GM23338 (cell line): Measurements from ENCODE around the gene GAPVD1. TPM values are rescaled to one million over a fixed set of nuclear protein-coding genes. Genes with fewer than 3 reads are reported as not detected.

Experiments
- ATAC-seq: fragments of 200-7000 bp; cut with Tn5 transposase; 3 replicates; pipeline ENCODE4 v1.9.1; 2020
- DNase-seq: peaks from one replicate; pipeline ENCODE4 v3.0.0-alpha.2; 2015; ENCODE audit warnings: low spot score
- H2AFZ ChIP-seq: fragments of 200-600 bp; sonication (generic); 2 replicates; pipeline ENCODE4 v1.8.0; 2016; ENCODE audit warnings: antibody characterized with exemption, mild to moderate bottlenecking, moderate library complexity
- H3F3A ChIP-seq: fragments of 200-600 bp; sonication (generic); replicated peaks from 2 replicates; pipeline ENCODE4 v1.8.0; 2017; ENCODE audit warnings: antibody characterized with exemption, mixed run types, low read depth
- H3K27ac ChIP-seq: fragments of 200-600 bp; sonication (generic); 2 replicates; pipeline ENCODE4 v1.6.1; 2016; ENCODE audit warnings: low read depth
- H3K27me3 ChIP-seq: fragments of 200-600 bp; sonication (generic); 2 replicates; pipeline ENCODE4 v1.8.0; 2016; ENCODE audit warnings: mild to moderate bottlenecking, mixed run types, moderate library complexity; ENCODE audit not compliant: insufficient read depth
- H3K36me3 ChIP-seq: fragments of 200-600 bp; sonication (generic); 2 replicates; pipeline ENCODE4 v1.8.0; 2016; ENCODE audit warnings: mild to moderate bottlenecking; ENCODE audit not compliant: insufficient read depth
- H3K4me1 ChIP-seq: fragments of 200-600 bp; sonication (generic); 2 replicates; pipeline ENCODE4 v1.8.0; 2016; ENCODE audit warnings: mild to moderate bottlenecking, moderate library complexity; ENCODE audit not compliant: insufficient read depth
- H3K4me2 ChIP-seq: fragments of 200-600 bp; sonication (generic); 2 replicates; pipeline ENCODE4 v1.7.1; 2017; ENCODE audit warnings: mixed run types
- H3K4me3 ChIP-seq: fragments of 200-600 bp; sonication (generic); 2 replicates; pipeline ENCODE4 v1.6.1; 2016; ENCODE audit warnings: mixed run types
- H3K79me2 ChIP-seq: fragments of 200-600 bp; sonication (generic); replicated peaks from 2 replicates; pipeline ENCODE4 v1.8.0; 2017; ENCODE audit warnings: mild to moderate bottlenecking; ENCODE audit not compliant: insufficient read depth
- H3K9me2 ChIP-seq: fragments of 200-600 bp; sonication (generic); 2 replicates; pipeline ENCODE4 v1.8.0; 2017; ENCODE audit not compliant: insufficient read depth
- H4K20me1 ChIP-seq: fragments of 200-600 bp; sonication (generic); replicated peaks from 2 replicates; pipeline ENCODE4 v1.8.0; 2017; ENCODE audit warnings: mild to moderate bottlenecking; ENCODE audit not compliant: insufficient read depth
- H3K27ac Mint-ChIP-seq: 2 replicates; pipeline ENCODE4 v1.8.0; 2020; ENCODE audit warnings: inconsistent platforms, mild to moderate bottlenecking, moderate library complexity, mixed read lengths
- H3K27me3 Mint-ChIP-seq: 3 replicates; pipeline ENCODE4 v1.8.0; 2022; ENCODE audit warnings: low read depth, mild to moderate bottlenecking, moderate library complexity, mixed read lengths, inconsistent platforms; ENCODE audit not compliant: insufficient read depth, poor library complexity
- H3K36me3 Mint-ChIP-seq: 3 replicates; pipeline ENCODE4 v1.8.0; 2021; ENCODE audit warnings: low read depth, mild to moderate bottlenecking, inconsistent platforms, moderate library complexity, mixed read lengths
- H3K4me1 Mint-ChIP-seq: 3 replicates; pipeline ENCODE4 v1.8.0; 2020; ENCODE audit warnings: mild to moderate bottlenecking, inconsistent platforms, mixed read lengths
- H3K4me3 Mint-ChIP-seq: 3 replicates; pipeline ENCODE4 v1.8.0; 2021; ENCODE audit warnings: moderate library complexity, mild to moderate bottlenecking, inconsistent platforms, mixed read lengths
- H3K9me3 Mint-ChIP-seq: 3 replicates; pipeline ENCODE4 v1.8.0; 2020; ENCODE audit warnings: moderate library complexity, mild to moderate bottlenecking, inconsistent platforms, mixed read lengths
- CREB1 ChIP-seq: fragments of 250-450 bp; sonication (Bioruptor Pico); IDR thresholded peaks from 2 replicates; pipeline ENCODE4 v1.5.0; 2020; ENCODE audit warnings: low read depth, mild to moderate bottlenecking, moderate library complexity
- EZH2 ChIP-seq: fragments of 200-600 bp; sonication (generic); IDR thresholded peaks from one replicate; pipeline ENCODE4 v1.8.0; 2017; ENCODE audit warnings: antibody characterized with exemption, mild to moderate bottlenecking, low read depth; ENCODE audit not compliant: unreplicated experiment
- EZH2phosphoT487 ChIP-seq: fragments of 200-600 bp; sonication (generic); IDR thresholded peaks from one replicate; pipeline ENCODE4 v1.8.1; 2018; ENCODE audit warnings: antibody characterized with exemption; ENCODE audit not compliant: unreplicated experiment
- JUNB ChIP-seq: IDR thresholded peaks from one replicate; pipeline ENCODE4 v1.6.1; 2016; ENCODE audit warnings: antibody characterized with exemption; ENCODE audit not compliant: unreplicated experiment
- NANOG ChIP-seq: IDR thresholded peaks from 2 replicates; pipeline ENCODE4 v1.6.1; 2016; ENCODE audit warnings: antibody characterized with exemption, borderline replicate concordance
- POLR2AphosphoS5 ChIP-seq: IDR thresholded peaks from 2 replicates; pipeline ENCODE4 v1.6.1; 2016; ENCODE audit warnings: antibody characterized with exemption, low read depth
- REST ChIP-seq: IDR thresholded peaks from one replicate; pipeline ENCODE4 v1.6.1; 2018; ENCODE audit warnings: antibody characterized with exemption; ENCODE audit not compliant: unreplicated experiment
- STAT1 ChIP-seq: IDR thresholded peaks from one replicate; pipeline ENCODE4 v1.6.1; 2016; ENCODE audit warnings: antibody characterized with exemption; ENCODE audit not compliant: unreplicated experiment
- ZNF114 ChIP-seq: fragments of 250-450 bp; sonication (Bioruptor Pico); IDR thresholded peaks from 2 replicates; pipeline ENCODE4 v1.5.0; 2020; ENCODE audit warnings: mild to moderate bottlenecking, moderate library complexity
- ZNF331 ChIP-seq: fragments of 250-450 bp; sonication (Bioruptor Pico); IDR thresholded peaks from 2 replicates; pipeline ENCODE4 v1.5.0; 2020; ENCODE audit warnings: low read depth, mild to moderate bottlenecking, moderate library complexity
- polyA plus RNA-seq: library from polyadenylated mRNA; unstranded; fragments of >200 nt; fragmentation: Nextera tagmentation; extraction: Ambion mirVana; gene quantifications from 2 replicates; pipeline ENCODE4 v1.2.1, GENCODE V29; 2016
- total RNA-seq: library from RNA; depleted of rRNA; stranded (reverse); fragments of >200 nt; shearing (Covaris generic); gene quantifications from 2 replicates; pipeline ENCODE4 v1.2.3, GENCODE V29; 2014
- TF ChIP-seq, protein P1 (sequence below): fragments of 250-450 bp; sonication (Bioruptor Pico); IDR thresholded peaks from 2 replicates; pipeline ENCODE4 v1.5.0; 2020; ENCODE audit warnings: mild to moderate bottlenecking, moderate library complexity
- TF ChIP-seq, protein P2 (sequence below): IDR thresholded peaks from 2 replicates; pipeline ENCODE4 v1.6.1; 2016; ENCODE audit warnings: antibody characterized with exemption
- TF ChIP-seq, protein P3 (sequence below), 2 experiments: fragments of 200-600 bp in 1 of 2; sonication (generic) in 1 of 2; conservative IDR thresholded peaks; 2 replicates each; pipeline versions ENCODE4 v1.5.1 to v1.6.1; 2016 to 2017; ENCODE audit warnings: antibody characterized with exemption in 2 of 2, low read depth in 2 of 2, mild to moderate bottlenecking in 2 of 2, moderate library complexity in 1 of 2

The GAPVD1 gene
- total and polyA plus RNA-seq, 2 experiments from 2014 or later = 19.2 to 34.6 TPM

- Histone ChIP-seq H3K36me3 (no peaks in the 10 kb centered on the region), H2AFZ (no peak overlapping the region), H3K27me3 (peaks cover 15% of the 10 kb centered on the region; the same call in 1 of the 2 replicates), H3K9me2 (no peaks in the 10 kb centered on the region), H3K4me2 (no peak overlapping the region), H3F3A (no peaks in the 10 kb centered on the region), H3K4me1 (no peaks in the 10 kb centered on the region), H3K4me3 (no peak overlapping the region), H3K27ac (no peak overlapping the region), H4K20me1 (no peaks in the 10 kb centered on the region), H3K79me2 (no peaks in the 10 kb centered on the region)
- ATAC-seq (no peak), DNase-seq (no peak)
- H3K36me3 Mint-ChIP-seq = no peaks in the 10 kb centered on the region
- H3K27ac Mint-ChIP-seq = no peak overlapping the region
- no peak overlapping the region for H3K4me3 Mint-ChIP-seq
- peaks cover 12% of the 10 kb centered on the region for H3K27me3 Mint-ChIP-seq
- peaks cover 12% of the 10 kb centered on the region for H3K4me1 Mint-ChIP-seq
- H3K9me3 Mint-ChIP-seq = no peaks in the 10 kb centered on the region
- no peak for TF ChIP-seq JUNB
- TF ChIP-seq STAT1 = no peak
- TF ChIP-seq EZH2 = no peak
- no peak for TF ChIP-seq POLR2AphosphoS5
- TF ChIP-seq, protein P1, sequence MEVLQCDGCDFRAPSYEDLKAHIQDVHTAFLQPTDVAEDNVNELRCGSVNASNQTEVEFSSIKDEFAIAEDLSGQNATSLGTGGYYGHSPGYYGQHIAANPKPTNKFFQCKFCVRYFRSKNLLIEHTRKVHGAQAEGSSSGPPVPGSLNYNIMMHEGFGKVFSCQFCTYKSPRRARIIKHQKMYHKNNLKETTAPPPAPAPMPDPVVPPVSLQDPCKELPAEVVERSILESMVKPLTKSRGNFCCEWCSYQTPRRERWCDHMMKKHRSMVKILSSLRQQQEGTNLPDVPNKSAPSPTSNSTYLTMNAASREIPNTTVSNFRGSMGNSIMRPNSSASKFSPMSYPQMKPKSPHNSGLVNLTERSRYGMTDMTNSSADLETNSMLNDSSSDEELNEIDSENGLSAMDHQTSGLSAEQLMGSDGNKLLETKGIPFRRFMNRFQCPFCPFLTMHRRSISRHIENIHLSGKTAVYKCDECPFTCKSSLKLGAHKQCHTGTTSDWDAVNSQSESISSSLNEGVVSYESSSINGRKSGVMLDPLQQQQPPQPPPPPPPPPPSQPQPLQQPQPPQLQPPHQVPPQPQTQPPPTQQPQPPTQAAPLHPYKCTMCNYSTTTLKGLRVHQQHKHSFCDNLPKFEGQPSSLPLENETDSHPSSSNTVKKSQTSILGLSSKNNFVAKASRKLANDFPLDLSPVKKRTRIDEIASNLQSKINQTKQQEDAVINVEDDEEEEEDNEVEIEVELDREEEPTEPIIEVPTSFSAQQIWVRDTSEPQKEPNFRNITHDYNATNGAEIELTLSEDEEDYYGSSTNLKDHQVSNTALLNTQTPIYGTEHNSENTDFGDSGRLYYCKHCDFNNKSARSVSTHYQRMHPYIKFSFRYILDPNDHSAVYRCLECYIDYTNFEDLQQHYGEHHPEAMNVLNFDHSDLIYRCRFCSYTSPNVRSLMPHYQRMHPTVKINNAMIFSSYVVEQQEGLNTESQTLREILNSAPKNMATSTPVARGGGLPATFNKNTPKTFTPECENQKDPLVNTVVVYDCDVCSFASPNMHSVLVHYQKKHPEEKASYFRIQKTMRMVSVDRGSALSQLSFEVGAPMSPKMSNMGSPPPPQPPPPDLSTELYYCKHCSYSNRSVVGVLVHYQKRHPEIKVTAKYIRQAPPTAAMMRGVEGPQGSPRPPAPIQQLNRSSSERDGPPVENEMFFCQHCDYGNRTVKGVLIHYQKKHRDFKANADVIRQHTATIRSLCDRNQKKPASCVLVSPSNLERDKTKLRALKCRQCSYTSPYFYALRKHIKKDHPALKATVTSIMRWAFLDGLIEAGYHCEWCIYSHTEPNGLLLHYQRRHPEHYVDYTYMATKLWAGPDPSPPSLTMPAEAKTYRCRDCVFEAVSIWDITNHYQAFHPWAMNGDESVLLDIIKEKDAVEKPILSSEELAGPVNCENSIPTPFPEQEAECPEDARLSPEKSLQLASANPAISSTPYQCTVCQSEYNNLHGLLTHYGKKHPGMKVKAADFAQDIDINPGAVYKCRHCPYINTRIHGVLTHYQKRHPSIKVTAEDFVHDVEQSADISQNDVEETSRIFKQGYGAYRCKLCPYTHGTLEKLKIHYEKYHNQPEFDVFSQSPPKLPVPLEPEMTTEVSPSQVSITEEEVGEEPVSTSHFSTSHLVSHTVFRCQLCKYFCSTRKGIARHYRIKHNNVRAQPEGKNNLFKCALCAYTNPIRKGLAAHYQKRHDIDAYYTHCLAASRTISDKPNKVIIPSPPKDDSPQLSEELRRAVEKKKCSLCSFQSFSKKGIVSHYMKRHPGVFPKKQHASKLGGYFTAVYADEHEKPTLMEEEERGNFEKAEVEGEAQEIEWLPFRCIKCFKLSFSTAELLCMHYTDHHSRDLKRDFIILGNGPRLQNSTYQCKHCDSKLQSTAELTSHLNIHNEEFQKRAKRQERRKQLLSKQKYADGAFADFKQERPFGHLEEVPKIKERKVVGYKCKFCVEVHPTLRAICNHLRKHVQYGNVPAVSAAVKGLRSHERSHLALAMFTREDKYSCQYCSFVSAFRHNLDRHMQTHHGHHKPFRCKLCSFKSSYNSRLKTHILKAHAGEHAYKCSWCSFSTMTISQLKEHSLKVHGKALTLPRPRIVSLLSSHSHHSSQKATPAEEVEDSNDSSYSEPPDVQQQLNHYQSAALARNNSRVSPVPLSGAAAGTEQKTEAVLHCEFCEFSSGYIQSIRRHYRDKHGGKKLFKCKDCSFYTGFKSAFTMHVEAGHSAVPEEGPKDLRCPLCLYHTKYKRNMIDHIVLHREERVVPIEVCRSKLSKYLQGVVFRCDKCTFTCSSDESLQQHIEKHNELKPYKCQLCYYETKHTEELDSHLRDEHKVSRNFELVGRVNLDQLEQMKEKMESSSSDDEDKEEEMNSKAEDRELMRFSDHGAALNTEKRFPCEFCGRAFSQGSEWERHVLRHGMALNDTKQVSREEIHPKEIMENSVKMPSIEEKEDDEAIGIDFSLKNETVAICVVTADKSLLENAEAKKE (CRISPR knock-in tag) = no peak
- no peak for TF ChIP-seq CREB1 (CRISPR knock-in tag)
- no peak for TF ChIP-seq NANOG
- TF ChIP-seq ZNF114 (CRISPR knock-in tag) = no peak
- TF ChIP-seq REST = no peak
- TF ChIP-seq, protein P2, sequence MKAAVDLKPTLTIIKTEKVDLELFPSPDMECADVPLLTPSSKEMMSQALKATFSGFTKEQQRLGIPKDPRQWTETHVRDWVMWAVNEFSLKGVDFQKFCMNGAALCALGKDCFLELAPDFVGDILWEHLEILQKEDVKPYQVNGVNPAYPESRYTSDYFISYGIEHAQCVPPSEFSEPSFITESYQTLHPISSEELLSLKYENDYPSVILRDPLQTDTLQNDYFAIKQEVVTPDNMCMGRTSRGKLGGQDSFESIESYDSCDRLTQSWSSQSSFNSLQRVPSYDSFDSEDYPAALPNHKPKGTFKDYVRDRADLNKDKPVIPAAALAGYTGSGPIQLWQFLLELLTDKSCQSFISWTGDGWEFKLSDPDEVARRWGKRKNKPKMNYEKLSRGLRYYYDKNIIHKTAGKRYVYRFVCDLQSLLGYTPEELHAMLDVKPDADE = no peak
- TF ChIP-seq, protein P3, sequence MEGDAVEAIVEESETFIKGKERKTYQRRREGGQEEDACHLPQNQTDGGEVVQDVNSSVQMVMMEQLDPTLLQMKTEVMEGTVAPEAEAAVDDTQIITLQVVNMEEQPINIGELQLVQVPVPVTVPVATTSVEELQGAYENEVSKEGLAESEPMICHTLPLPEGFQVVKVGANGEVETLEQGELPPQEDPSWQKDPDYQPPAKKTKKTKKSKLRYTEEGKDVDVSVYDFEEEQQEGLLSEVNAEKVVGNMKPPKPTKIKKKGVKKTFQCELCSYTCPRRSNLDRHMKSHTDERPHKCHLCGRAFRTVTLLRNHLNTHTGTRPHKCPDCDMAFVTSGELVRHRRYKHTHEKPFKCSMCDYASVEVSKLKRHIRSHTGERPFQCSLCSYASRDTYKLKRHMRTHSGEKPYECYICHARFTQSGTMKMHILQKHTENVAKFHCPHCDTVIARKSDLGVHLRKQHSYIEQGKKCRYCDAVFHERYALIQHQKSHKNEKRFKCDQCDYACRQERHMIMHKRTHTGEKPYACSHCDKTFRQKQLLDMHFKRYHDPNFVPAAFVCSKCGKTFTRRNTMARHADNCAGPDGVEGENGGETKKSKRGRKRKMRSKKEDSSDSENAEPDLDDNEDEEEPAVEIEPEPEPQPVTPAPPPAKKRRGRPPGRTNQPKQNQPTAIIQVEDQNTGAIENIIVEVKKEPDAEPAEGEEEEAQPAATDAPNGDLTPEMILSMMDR (conservative IDR thresholded peaks at IDR 0.05; ENCODE audit: low read depth in 2 of 2) = no peak
- TF ChIP-seq ZNF331 (CRISPR knock-in tag) = no peak
- TF ChIP-seq EZH2phosphoT487 = no peak
Observed at GRCh38 chr9:125393426-125393825, 131.8 kb downstream of the GAPVD1 start.
